ENCODE data around the gene BSCL2.
"Not testable (repeated sequence)": the region's sequence is repeated elsewhere in the genome, so short reads cannot be mapped to it uniquely, and the experiment has no call there.

The BSCL2 gene

DNA sequence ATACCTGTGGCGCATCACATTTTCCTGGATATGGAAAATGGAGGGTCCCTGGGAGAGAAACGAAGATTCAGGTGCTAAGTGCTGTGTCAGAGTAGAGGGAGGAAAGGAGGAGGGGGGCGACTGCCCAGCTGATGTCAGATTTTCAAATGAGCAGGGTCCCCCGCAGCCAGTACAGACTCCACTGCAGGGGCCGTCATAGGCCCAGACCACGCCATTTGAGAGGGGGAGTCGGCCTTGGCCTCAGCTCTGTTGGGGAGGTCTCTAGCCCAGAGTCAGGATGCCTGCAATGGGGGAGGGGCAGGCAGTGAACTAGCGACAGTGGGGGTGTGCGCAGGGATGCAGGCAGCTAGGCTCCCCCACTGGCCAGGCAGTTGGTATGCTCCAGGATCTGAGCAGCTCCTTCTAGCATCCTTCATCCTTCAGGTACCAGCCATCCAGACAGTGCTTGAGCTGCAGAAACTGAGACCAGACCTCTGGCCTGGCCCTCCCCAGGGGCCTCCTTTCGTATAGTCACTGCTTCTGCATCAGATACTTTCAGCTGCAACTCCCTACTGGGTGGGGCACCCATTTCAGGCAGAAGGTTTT lies at the start of gene BSCL2, which contains the start of gene GNG3:
BSCL2 (minus strand) TSS at position 148 of the 585 bp plus-strand sequence. CDS start 229 bp downstream, outside the sequence.
GNG3 (plus strand) TSS at position 400 of the 585 bp plus-strand sequence. CDS start 620 bp downstream, outside the sequence.
- no peak for DNase-seq (ENCODE audit: low read depth, low spot score)

DNA sequence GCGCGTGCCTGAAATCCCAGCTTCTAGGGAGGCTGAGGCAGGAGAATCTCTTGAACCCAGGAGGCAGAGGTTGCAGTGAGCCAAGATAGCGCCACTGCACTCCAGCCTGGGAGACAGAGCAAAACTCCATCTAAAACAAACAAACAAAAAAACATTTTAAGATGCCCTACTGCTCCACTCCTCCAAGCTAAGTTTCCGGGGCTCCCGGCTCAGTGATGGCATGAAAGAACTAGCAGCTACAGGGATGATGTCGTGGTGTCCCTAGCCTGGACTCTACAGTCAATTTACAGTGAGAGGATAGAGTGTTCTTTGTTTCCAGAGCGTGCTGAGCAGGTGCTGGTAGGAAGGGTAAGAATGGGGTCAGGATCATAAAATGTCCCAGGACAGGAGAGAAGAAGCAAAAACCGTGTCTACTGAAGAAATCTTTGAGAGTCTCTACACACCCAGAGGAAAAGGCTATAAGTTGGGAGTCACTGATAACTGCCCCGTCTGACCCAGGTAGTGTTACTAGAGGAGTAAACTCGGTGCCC lies 47.9 kb upstream of the BSCL2 start:
- no peak for DNase-seq (ENCODE audit: low read depth, low spot score)

DNA sequence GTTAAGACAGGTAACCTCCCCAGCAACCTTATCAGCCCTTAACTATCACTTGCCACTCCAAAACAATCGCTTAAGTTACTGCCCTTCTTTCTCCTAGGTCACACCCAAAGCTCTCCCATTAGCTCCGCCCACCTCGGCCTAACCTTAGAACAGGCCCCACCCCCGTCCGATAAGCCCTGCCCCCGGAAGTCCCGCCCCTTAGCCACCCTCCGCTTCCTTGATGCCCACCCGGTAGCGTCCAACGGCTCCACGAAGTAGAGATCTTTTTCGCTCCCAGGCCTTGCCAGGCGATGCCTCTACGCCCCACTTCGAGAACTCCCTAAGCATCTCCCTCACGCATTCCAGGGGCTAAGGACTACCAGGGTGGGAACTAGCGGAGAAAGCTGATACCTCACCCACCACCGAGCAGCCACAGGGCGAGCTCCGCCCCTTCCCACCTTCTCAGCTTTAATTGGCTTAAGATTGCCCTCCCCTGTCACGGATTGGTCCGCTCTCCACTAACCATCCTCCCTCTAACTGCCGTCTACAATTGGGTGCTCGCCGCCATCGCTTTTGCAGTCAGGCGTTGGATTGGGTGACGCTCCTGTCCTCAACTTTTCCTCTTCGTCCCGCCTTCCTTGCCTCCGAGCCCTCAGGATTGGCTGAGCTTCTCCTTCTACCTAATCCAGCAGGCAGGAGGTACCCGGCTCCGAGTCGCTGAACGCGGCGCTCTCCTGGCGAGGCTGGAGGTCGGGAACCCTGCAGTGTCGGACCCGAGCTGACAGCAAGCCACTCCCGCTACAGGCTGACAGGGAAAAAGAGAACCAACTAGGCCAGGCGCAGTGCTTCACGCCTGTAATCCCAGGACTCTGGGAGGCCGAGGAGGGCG lies 46.7 kb upstream of the BSCL2 start, which contains the start of gene ZBTB3:
ZBTB3 (minus strand) TSS at position 425 of the 868 bp plus-strand sequence. CDS start 496 bp downstream, outside the sequence.
- peak; percentile 98 for DNase-seq (ENCODE audit: low read depth, low spot score)

DNA sequence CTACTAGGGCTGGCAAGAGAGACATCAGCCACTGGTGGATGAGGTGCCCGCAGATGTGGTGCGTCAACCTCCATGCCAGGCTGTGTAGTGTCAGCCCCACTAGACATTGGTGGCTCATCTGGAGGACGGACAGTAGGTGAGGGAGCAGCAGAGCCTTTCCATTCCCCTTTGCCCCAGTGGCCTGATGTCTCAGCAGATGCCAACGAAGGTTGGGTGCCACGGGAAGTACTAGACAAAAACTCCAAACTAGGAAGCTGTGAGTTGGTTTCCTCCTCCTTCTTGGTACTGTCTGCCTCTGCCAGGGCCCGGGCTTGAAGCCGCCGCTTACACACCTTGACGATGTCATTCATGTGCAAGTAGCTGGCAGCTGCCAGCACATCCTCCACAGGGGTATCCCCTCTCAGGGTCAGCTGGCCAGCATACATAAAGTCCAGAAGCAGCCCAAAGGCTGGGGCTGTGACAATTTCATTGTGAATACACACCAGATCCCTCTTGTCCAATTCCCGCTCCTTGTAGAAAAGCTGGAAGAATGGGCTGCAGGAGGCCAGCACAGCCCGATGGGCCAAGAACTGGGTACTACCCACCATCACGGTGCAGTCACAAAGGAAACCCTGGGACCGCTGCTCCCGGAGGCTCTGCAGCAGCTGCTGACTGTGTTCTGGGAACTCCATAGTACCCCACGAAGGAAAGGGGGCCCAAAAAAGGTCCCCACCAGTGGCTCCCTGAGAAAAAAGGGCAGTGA lies 45.9 kb upstream of the BSCL2 start:
- no peak for DNase-seq (ENCODE audit: low read depth, low spot score)

DNA sequence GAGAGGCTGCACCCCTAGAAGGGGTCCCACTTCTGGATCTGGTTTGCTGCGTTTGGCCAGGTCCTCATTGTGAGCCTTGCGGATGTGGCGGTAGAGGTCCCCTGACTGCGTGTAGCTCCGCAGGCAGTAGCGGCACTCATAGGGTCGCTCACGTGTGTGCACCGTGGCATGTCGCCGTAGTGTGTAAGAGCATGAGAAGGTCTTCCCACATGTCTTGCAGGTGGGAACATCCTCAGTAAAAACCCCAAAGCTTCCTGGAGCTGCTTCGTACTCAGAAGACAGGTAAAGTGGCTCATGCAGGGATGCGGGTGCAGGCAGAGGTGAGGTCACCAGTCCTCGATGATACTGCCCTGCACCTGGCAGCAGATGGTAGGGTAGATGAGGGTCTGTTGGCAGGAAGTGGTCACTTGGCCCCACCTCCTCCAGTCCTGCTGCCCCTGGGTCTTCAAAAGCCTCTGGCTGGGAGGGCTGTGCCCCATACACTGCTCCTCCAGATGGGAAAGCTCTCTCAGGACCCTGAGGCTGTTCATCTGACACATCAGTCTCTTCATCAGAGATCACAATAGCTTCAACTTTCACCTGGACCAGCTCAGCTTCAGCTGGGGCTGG lies 45.1 kb upstream of the BSCL2 start:
- no peak for DNase-seq (ENCODE audit: low read depth, low spot score)

DNA sequence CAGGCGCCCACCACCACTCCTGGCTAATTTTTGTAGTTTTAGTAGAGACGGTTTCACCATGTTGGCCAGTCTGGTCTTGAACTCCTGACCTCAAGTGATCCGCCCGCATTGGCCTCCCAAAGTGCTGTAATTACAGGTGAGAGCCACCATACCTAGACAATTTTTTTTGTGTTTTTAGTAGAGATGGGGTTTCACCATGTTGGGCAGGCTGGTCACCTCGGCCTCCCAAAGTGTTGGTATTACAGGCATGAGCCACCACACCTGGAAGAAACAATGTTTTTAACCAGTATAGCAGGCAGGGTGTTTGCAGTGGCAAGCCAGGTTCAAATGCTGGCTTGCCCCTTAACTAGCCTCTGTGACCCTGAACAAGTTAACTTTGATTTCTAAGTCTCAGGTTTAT lies 42.7 kb upstream of the BSCL2 start:
- DNase-seq (ENCODE audit: low read depth, low spot score) = not testable (repeated sequence)

DNA sequence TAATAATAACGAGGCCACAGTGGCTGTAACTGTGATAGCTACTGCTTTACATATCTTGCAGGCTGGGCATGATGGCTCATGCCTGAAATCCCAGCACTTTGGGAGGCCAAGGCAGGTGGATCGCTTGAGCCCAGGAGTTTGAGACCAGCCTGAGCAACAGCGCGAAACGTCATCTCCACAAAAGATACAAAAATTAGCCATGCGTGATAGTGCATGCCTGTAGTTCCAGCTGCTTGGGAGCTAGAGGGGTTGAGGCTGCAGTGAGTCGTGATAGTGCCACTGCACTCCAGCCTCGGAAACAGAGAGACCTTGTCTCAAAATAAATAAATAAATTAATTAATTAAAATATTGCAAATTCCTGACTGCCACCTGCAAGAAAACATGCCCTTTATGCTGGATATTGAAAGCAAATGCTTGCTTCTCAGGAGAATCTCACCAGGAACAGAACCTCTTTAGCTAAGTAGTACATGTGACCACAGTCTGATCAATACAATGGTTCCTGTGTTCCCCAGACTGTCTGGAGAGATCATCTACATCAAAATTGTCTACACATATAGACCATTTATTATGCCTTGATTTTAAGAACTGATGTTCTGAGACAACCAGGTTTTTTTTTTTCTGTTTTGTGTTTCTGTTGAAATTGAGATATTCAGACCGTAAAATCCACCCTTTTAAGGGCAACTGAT lies 40.4 kb upstream of the BSCL2 start:
- DNase-seq (ENCODE audit: low read depth, low spot score) = no peak

DNA sequence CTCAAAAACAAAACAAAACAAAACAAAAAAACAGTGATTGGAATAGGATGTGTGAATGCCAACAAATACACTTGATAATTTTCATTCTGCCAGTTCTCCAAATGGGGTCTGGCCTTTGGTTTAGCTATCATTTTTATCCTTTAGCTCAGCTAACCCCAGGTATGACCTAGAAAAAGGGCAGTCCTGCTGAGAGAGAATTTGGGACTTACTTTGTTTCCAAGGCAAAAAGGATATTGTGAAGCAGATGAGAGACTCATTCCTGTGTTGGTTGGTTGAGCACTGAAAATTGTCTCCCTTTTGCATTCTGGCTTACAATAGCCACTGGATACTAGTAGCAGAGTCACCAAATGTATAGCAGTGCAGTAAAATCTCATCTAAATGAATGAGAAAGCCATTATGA lies 30.0 kb upstream of the BSCL2 start:
- no peak for DNase-seq (ENCODE audit: low read depth, low spot score)

DNA sequence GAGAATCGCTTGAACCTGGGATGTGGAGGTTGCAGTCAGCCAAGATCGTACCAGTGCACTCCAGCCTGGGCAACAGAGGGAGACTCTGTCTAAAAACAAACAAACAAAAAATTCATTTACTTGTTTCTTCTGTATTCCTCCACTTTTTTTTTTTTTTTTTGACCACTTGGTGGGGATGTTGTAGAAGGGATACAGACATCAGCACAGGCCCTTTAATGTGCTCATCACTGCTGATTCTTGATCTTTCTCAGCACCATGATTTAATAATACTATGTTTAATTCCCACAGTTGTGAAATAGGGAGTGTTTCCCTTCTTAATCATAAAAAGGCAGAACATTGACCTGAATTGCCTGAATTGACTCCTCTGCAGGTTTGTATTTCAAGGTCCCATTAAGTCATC lies 25.6 kb upstream of the BSCL2 start:
- DNase-seq (ENCODE audit: low read depth, low spot score) = no peak

DNA sequence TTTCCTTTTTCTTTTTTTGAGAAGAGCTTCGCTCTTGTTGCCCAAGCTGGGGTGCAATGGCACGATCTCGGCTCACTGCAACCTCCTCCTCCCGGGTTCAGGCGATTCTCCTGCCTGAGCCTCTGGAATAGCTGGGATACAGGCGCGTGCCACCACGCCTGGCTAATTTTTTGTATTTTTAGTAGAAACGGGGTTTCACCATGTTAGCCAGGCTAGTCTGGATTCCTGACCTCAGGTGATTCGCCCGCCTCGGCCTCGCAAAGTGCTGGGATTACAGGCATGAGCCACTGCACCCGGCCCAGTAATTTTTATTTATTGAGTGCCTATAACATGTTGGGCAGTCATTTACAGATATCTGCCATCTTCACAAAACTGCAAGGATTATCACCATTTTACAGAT lies 22.9 kb upstream of the BSCL2 start:
- DNase-seq (ENCODE audit: low read depth, low spot score) = not testable (repeated sequence)

DNA sequence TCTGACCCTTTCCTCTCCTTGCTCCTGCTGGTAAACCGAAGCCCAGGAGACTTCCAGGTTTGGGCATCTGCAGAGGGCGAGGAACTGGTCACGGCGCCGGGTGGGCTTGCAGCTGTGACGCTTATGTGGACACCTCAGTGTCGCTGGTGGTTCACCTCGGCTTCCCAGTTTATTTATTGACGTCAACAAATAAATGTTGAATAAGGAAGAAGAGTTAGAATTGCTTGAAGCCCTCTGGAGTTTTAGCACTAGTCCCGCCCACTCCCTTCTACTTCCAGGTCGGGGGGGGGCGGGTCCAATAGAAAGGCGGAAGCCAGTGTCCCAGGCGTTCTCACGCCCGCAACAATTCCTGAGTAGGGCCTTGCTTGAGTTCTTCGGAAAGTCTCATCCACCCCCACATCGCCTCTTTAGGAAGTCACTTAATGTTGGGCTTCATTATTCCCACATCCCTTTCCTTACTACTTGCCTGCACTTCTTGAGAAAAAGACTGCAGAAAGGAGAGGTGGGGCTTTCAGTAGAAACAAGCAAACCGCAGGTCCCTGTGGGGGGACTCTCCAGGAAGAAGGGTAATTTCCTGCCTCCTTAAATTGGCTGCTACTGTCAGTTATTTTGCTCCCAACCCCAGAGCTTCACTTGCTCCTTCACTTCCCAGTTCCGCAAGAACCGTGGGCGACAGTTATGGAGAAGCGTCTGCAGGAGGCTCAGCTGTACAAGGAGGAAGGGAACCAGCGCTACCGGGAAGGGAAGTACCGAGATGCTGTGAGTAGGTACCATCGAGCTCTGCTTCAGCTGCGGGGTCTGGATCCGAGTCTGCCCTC lies 21.2 kb upstream of the BSCL2 start, which contains the start of gene TTC9C:
TTC9C (plus strand) TSS at position 316 of the 818 bp plus-strand sequence; CDS start at position 679, 363 bp downstream.
- DNase-seq (ENCODE audit: low read depth, low spot score) = no peak

DNA sequence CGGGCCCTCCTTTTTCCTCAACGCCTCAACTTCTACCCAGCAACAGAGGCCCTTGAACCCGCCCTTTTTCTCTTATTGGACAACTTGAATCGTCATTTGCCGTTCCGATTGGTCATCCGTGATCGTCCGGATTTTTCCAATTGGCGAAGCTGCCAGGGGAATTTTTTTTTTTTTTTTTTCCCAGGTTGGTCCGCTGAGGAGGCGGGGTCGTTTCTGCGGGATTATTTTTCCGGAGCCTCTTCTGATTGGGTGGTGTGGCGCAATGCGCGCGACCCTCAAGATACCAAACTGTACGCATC lies 20.6 kb upstream of the BSCL2 start:
- peak; percentile 87 for DNase-seq (ENCODE audit: low read depth, low spot score)

DNA sequence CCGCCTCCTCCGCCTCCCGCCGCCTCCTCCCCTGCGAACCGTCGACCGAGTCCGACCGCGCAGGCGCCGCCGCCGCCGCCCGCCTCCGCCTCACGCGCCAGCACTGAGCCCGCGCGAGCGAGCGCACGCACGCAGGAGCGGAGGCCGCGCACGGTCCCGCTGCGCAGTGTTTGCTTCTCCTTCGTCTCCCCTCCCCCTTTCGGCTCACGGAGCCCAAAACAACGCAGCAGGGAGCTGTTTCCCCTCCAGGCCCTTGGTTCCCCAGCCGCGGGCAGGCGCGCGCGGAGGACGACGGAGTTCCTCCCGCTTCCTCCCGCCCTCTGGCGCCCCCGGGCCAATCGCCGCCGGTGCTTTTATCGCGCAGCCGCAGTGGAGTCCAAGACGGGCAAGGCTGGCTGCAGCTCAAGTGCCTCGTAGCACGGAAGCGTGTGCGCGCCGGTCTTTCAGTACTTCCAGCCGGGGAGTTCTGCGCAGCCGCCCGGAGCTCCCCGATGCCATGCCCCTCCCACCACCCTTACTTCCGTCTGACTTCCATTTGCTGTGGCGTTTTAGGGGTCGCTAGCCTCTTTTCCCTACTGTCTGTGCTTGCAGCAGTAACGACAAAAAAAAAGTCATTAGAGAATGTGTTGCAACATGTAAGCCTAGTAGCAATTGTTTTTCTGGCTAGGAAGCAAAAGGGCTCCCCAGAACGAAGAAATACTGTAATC lies 20.1 kb upstream of the BSCL2 start, which contains the start of gene HNRNPUL2:
HNRNPUL2 (minus strand) TSS at position 293 of the 707 bp plus-strand sequence. CDS start 301 bp downstream, outside the sequence.
- DNase-seq (ENCODE audit: low read depth, low spot score) = peak; percentile 97

DNA sequence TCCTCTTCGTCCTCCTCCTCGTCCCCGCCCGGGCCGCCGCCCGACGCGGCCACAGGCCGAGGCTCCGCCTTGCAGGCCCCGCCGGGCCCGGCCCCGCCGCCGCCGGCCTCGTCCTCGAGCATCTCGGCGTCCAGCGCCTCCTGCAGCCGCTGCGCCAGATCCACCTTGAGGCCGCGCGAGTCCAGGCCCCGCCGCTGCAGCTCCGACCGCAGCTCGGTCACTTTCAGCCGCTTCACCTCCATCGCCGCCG lies 19.6 kb upstream of the BSCL2 start:
- DNase-seq (ENCODE audit: low read depth, low spot score) = no peak

DNA sequence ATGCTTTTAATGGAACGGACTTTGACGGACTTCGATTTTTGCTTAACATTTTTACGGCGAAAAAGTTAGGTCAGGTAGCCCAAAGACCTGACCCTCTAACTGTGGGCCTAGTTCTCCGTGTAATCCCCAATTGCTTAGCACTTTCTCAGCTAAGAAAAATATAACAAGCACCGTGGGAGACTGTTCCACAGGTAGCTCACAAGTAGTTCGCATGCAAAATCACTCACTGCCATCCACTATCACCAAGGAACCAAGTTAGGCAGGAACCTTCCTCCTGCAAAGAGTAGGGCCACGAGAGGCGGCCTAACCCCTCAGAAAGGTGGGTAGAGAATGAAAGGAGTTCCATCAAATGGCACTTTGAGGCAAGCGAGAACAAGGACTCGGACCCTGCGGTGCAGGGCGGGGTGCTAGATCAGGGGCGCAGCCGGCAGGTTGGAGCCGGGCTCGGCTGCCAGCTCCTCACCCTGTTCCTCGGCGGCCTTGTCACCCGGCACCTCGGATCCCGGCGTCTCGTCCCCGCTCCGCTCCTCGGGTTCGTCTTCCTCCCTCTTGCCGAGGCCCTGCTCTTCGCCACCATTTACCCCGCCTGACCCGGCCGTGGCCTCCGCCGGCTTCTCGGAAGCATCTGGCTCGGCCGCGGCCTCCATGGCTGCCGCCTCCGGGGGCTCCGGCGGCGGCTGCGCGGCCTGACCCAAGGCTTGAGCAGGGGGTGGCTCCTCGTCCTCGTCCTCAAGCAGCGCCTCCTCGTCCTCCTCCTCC lies 19.1 kb upstream of the BSCL2 start:
- no peak for DNase-seq (ENCODE audit: low read depth, low spot score)

DNA sequence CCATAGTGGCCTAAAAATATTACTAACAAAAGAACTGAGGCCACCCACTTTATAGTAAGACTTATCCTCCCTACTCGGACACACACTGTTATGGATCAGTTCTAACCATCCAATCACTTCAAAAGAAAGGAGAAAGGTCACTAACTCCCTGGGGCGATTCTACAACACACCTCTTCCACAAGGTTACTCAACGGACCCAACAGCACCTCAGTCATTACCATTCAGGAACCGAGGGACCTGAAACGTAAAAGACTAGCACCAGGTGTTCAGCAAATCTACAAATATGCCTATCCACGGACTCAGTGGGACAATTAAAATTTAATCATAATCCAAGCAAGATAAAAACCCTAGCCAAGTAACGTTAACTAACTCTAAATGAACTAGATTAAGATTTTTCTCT lies 18.4 kb upstream of the BSCL2 start:
- DNase-seq (ENCODE audit: low read depth, low spot score) = no peak

DNA sequence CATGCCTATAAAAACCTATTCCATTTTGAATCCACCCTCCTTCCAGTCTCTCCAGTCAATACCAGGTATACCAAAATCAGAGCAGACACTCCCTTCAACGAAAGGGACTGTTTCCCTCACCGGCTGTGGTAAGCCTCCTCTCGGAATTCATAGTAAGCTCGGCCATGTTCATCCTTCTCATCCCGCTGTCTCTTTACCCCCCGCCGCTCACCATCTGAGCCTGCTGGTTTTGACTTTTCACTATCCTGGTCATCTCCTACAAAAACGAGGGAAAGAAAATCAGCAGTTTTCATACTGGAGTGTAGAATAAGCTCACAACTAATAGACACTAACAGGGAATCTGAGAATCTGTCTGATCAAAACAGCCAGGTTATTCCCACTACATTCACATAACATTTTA lies 16.9 kb upstream of the BSCL2 start:
- DNase-seq (ENCODE audit: low read depth, low spot score) = no peak

DNA sequence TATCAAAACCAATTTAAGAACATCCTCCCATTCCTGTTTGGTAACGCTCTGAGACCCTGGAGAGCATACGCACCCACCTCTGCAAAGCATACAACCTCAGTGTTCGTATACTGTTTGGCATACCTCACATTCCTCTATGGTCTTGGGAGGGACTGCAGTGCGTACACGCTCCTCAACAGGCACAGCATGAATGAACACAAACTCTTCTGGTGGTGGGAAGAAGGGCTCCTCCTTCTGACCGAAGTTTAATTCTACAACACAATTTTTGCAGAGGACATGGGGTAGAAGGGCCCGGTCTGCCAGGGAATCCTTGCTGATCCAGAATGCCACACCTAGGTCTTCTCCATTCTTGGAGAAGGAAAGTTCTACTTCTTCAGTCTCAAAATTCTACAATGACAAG lies 14.8 kb upstream of the BSCL2 start:
- DNase-seq (ENCODE audit: low read depth, low spot score) = no peak
